ENCODE data around the gene MLN. TPM values are rescaled to one million over a fixed set of nuclear protein-coding genes. Genes with fewer than 3 reads are reported as not detected.

MLN gene
- total and polyA plus RNA-seq, 5 experiments from 2014 or later, result not detected

GRCh38 chr6:33779895-33780294, 23.9 kb downstream of the MLN start:
- Mint-ChIP-seq H3K36me3 (peaks cover 0 to 94% (median 23%) of the 10 kb centered on the region in 3 donors), H3K9me3 (no peaks in the 10 kb centered on the region), H3K27ac (peak overlapping the region in 2 of 10 donors; percentile 27 to 50), H3K27me3 (no peaks in the 10 kb centered on the region), H3K4me1 (peaks cover 17 to 43% (median 29%) of the 10 kb centered on the region in 4 donors), H3K4me3 (peak overlapping the region in 1 of 10 donors; percentile 12)
- POLR2A ChIA-PET, result interaction anchor here (0.6 to 2.0 kb wide), 3 partner anchors 8 to 198 kb away, joined by 5 to 8 read pairs (median 6); partner anchors contain the start of gene LEMD2
- ATAC-seq (no peak), DNase-seq (no peak)

DNA sequence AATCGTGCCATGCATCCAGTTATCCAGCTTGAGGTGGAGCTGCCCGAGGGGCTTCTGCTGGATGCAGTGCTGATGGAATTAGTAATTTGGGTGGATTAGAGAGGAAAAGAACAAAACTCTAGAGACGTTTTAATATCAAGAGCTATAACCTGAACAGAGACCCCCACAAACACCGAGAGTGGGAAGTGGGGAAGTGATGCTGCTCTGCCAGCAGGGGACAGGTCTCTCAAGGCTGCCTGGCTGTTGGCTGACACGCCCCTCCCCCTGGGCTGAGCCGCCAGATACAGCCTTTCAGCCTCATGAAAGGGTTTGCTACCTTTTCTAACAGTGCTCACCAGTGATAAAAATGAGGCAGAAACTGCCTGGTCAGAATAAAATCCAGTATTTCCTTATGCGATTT, 24.5 kb downstream of the MLN start:
- Mint-ChIP-seq H3K4me3 (no peak overlapping the region), H3K4me1 (peaks cover 12 to 37% (median 23%) of the 10 kb centered on the region in 4 donors), H3K27ac (no peak overlapping the region), H3K9me3 (no peaks in the 10 kb centered on the region), H3K36me3 (peaks cover 0 to 95% (median 26%) of the 10 kb centered on the region in 3 donors), H3K27me3 (no peaks in the 10 kb centered on the region)
- no peak for DNase-seq
- ATAC-seq, result no peak
- POLR2A ChIA-PET, result interaction anchor here (0.7 to 2.0 kb wide), 2 partner anchors 9 to 22 kb away, joined by 6 to 8 read pairs; partner anchors contain the start of gene LEMD2

- Mint-ChIP-seq H3K27me3 (no peaks in the 10 kb centered on the region), H3K9me3 (no peaks in the 10 kb centered on the region), H3K4me1 (peaks cover 6 to 30% (median 19%) of the 10 kb centered on the region in 4 donors), H3K36me3 (peaks cover 0 to 95% (median 26%) of the 10 kb centered on the region in 3 donors), H3K27ac (no peak overlapping the region), H3K4me3 (no peak overlapping the region)
- ATAC-seq (no peak), DNase-seq (no peak)
- POLR2A ChIA-PET, result interaction anchor here (1.2 to 2.0 kb wide), 2 partner anchors 9 to 10 kb away, joined by 6 to 8 read pairs; partner anchors contain the start of gene LEMD2
Measured at GRCh38 chr6:33778444-33779121, 25.2 kb downstream of the MLN start.

GRCh38 chr6:33777398-33778388, 26.1 kb downstream of the MLN start:
- no peak overlapping the region for H3K4me3 Mint-ChIP-seq
- no peaks in the 10 kb centered on the region for H3K9me3 Mint-ChIP-seq
- POLR2A ChIA-PET, result interaction anchor here (1.0 to 1.2 kb wide), 2 partner anchors 10 to 18 kb away, joined by 3 to 6 read pairs; partner anchors contain the start of gene LEMD2
- ATAC-seq, result no peak
- H3K36me3 Mint-ChIP-seq, result peaks cover 0 to 95% (median 21%) of the 10 kb centered on the region in 3 donors
- peaks cover 2 to 26% (median 21%) of the 10 kb centered on the region in 4 donors for H3K4me1 Mint-ChIP-seq
- H3K27me3 Mint-ChIP-seq, result no peaks in the 10 kb centered on the region
- H3K27ac Mint-ChIP-seq, result peak overlapping the region in 1 of 10 donors; percentile 43
- no peak for DNase-seq

GRCh38 chr6:33776764-33777163, 27.0 kb downstream of the MLN start:
- DNase-seq (no peak), ATAC-seq (no peak)
- peaks cover 6 to 24% (median 19%) of the 10 kb centered on the region in 4 donors for H3K4me1 Mint-ChIP-seq
- POLR2A ChIA-PET, result interaction anchor here (1.1 to 1.5 kb wide), 2 partner anchors 10 to 11 kb away, joined by 3 to 4 read pairs; no protein-coding TSS in a partner anchor
- peaks cover 0 to 96% (median 19%) of the 10 kb centered on the region in 3 donors for H3K36me3 Mint-ChIP-seq
- no peak overlapping the region for H3K27ac Mint-ChIP-seq
- no peaks in the 10 kb centered on the region for H3K9me3 Mint-ChIP-seq
- H3K4me3 Mint-ChIP-seq, result no peak overlapping the region
- H3K27me3 Mint-ChIP-seq, result no peaks in the 10 kb centered on the region

- H3K27ac Mint-ChIP-seq, result peak overlapping the region in 1 of 10 donors; percentile 1
Measured at GRCh38 chr6:33776186-33776585, 27.6 kb downstream of the MLN start.

GRCh38 chr6:33774774-33775173, 29.0 kb downstream of the MLN start:
- Mint-ChIP-seq H3K4me1 (peaks cover 8 to 21% (median 15%) of the 10 kb centered on the region in 4 donors), H3K27ac (no peak overlapping the region), H3K9me3 (no peaks in the 10 kb centered on the region), H3K36me3 (peaks cover 0 to 80% (median 15%) of the 10 kb centered on the region in 3 donors), H3K27me3 (no peaks in the 10 kb centered on the region), H3K4me3 (no peak overlapping the region)
- ATAC-seq (no peak), DNase-seq (no peak)
- POLR2A ChIA-PET, result no interaction called here

More at GRCh38 chr6:33776186-33776585, 27.6 kb downstream of the MLN start:
- peaks cover 0 to 94% (median 19%) of the 10 kb centered on the region in 3 donors for H3K36me3 Mint-ChIP-seq
- POLR2A ChIA-PET, result interaction anchor here (1.1 to 1.5 kb wide), 2 partner anchors 9 to 11 kb away, joined by 3 to 4 read pairs; no protein-coding TSS in a partner anchor
- ATAC-seq (no peak), DNase-seq (no peak)
- no peaks in the 10 kb centered on the region for H3K27me3 Mint-ChIP-seq
- no peaks in the 10 kb centered on the region for H3K9me3 Mint-ChIP-seq
- H3K4me3 Mint-ChIP-seq, result no peak overlapping the region
- H3K4me1 Mint-ChIP-seq, result peaks cover 8 to 28% (median 21%) of the 10 kb centered on the region in 4 donors

GRCh38 chr6:33772902-33773472, 30.8 kb downstream of the MLN start:
- peaks cover 0 to 62% (median 15%) of the 10 kb centered on the region in 3 donors for H3K36me3 Mint-ChIP-seq
- H3K27ac Mint-ChIP-seq, result peak overlapping the region in 5 of 10 donors; percentile 4 to 70 (median 40)
- POLR2A ChIA-PET, result interaction anchor here (0.5 to 1.3 kb wide), 2 partner anchors 16 to 517 kb away, joined by 3 to 4 read pairs; partner anchors contain the start of gene LEMD2
- DNase-seq, result no peak
- no peak overlapping the region for H3K4me3 Mint-ChIP-seq
- ATAC-seq, result no peak
- H3K4me1 Mint-ChIP-seq, result peaks cover 8 to 22% (median 16%) of the 10 kb centered on the region in 4 donors
- no peaks in the 10 kb centered on the region for H3K9me3 Mint-ChIP-seq
- H3K27me3 Mint-ChIP-seq, result peaks cover 0 to 7% (median 1%) of the 10 kb centered on the region in 5 donors

DNA sequence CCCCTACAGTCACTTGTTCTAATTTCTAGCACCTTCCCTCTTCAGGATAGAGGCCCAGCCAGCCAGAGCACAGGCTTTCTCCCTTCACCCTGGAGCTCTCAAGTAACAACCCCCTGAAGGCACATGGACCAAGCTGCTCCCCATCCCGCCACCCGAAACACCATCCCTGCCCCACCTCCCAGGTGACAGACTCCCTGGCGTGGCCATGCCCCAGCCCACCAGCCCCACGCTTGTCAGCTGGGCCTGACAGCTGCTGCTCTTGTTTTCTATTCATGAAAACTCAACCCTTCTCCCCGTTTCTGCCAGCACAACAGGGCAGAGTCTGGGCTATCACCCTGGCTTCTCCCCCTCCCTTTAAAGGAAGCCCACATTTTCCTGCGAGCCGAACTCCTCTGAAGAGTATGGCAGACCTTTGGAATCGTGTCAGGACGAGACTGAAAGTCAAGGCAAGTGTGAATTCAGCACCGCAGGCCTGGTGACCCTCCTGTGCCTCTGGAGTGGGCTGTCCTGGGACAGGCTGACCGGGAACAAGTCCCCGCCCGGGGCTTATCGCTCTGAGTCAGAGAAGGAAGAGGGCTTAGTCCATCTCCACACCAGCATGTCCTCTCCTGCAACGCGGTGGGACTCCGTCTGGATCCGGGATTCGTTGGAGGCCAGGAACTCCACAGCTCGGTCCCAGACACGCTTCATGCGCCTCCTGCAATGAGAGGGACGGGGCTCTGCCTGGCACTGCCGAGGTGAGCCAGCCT, 31.5 kb downstream of the MLN start:
- H3K4me3 Mint-ChIP-seq, result no peak overlapping the region
- POLR2A ChIA-PET, result interaction anchor here (0.5 to 1.7 kb wide), 5 partner anchors 15 to 518 kb away, joined by 3 to 6 read pairs (median 4); partner anchors contain the start of gene LEMD2
- peak overlapping the region in 8 of 10 donors; percentile 19 to 87 (median 66) for H3K27ac Mint-ChIP-seq
- H3K27me3 Mint-ChIP-seq, result peaks cover 1 to 9% (median 3%) of the 10 kb centered on the region in 5 donors
- ATAC-seq (peak in 1 of 2 donors; percentile 18), DNase-seq (no peak)
- peaks cover 0 to 55% (median 12%) of the 10 kb centered on the region in 3 donors for H3K36me3 Mint-ChIP-seq
- H3K4me1 Mint-ChIP-seq, result peaks cover 8 to 22% (median 16%) of the 10 kb centered on the region in 4 donors
- H3K9me3 Mint-ChIP-seq, result no peaks in the 10 kb centered on the region

- DNase-seq (peak; percentile 47 to 75 (median 67)), ATAC-seq (peak; percentile 79 to 87)
- Mint-ChIP-seq H3K9me3 (peaks cover 0 to 1% (median 0%) of the 10 kb centered on the region in 9 donors), H3K4me3 (no peak overlapping the region), H3K27me3 (peaks cover 1 to 15% (median 12%) of the 10 kb centered on the region in 5 donors), H3K27ac (peak overlapping the region in 5 of 10 donors; percentile 16 to 87 (median 55)), H3K36me3 (peaks cover 0 to 47% (median 11%) of the 10 kb centered on the region in 3 donors), H3K4me1 (peaks cover 8 to 22% (median 16%) of the 10 kb centered on the region in 4 donors)
- POLR2A ChIA-PET, result interaction anchor here (0.5 to 1.7 kb wide), 5 partner anchors 16 to 256 kb away, joined by 3 to 7 read pairs (median 5); partner anchors contain the start of gene LEMD2
Measured at GRCh38 chr6:33771146-33772081, 32.4 kb downstream of the MLN start.

All from naive thymus-derived CD8-positive, alpha-beta T cell (primary cell).